GM21423 (cell line): ENCODE measurements around the gene DCAF7.

Source experiments
- ATAC-seq: cut with Tn5 transposase; IDR thresholded peaks from one replicate; pipeline ENCODE4 v1.9.1; 2021; ENCODE audit warnings: mild to moderate bottlenecking, moderate library complexity; ENCODE audit not compliant: unreplicated experiment

Gene DCAF7

GRCh38 chr17:63623786-63624530, 73.7 kb downstream of the DCAF7 start:
- ATAC-seq: no peak

- ATAC-seq: no peak
Observed at GRCh38 chr17:63624531-63624880, 74.2 kb downstream of the DCAF7 start.

DNA sequence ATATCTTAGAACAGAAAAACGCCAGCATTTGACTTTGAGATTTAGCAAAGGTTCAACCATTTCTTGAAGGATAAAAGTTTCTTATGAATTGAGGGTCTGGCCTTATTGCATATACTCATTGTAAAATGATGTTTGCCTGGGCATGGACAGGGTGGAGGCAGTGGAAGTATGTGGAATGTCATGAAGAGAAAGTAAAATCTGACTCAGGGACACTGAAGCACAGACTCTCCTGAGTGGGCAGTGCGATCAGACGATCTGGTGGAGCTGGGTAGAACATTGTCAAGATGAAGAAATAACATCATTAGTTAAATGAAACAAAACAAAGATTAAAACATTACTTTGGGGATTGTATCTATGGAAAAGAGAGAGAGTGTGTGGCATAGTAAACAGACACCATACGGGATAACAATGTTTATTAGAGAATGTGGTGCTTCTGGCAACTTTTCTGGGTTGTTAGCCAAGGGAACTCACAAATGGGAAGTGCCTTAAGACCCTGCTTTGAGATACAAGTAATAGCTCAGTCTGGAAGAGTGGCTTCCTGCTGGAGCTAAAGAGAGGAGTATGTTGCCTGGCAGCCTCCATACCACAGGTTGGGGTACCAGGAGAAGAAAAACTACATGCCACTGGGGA, 76.4 kb downstream of the DCAF7 start:
- no peak for ATAC-seq

GRCh38 chr17:63629627-63630026, 79.3 kb downstream of the DCAF7 start:
- no peak for ATAC-seq

- no peak for ATAC-seq
Observed at GRCh38 chr17:63631062-63631461, 80.8 kb downstream of the DCAF7 start.

- ATAC-seq: no peak
Observed at GRCh38 chr17:63631626-63632025, 81.3 kb downstream of the DCAF7 start.

GRCh38 chr17:63633742-63634141, 83.5 kb downstream of the DCAF7 start:
- no peak for ATAC-seq

- ATAC-seq: no peak
Observed at GRCh38 chr17:63634163-63634562, 83.9 kb downstream of the DCAF7 start.

GRCh38 chr17:63634816-63635215, 84.5 kb downstream of the DCAF7 start:
- ATAC-seq: no peak

DNA sequence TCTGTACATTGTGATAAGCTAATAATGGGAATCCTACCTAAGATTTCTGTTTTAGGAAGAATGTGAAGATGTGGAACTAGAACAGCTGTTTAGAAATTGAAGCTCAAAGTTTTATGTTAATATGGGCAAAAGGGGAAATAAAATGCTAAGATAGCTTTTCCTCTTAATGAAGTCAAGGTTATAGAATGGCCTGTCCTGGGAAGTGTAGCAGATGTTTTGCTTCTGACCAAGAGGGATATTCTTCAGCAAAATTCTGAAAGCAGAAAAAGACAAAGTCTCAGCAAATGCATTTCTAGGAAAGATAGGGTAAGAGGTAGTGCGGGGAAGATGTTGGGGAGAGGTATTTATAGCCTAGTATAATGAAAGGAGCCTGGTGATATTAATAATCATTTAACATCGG, 85.0 kb downstream of the DCAF7 start:
- no peak for ATAC-seq

DNA sequence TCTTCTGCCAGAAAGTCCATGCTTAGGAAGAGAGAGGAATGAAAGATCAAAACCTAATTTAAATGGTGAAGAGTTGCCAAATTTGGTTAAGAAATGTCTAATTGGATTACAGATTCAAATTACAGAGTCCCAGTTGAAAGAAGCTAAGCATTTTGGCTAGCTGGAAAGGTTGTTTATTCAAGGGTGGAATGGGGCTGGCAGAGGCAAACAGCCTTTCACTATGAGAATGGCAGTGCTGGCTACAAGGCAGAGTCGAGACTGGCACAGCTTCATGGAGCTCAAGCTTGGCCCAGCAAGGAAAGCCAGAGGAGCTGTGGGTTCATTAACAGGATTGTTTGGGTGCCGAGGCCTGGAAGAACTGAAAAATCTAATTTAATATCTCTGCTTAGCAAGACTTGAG, 85.5 kb downstream of the DCAF7 start:
- ATAC-seq: no peak

GRCh38 chr17:63639125-63639524, 88.8 kb downstream of the DCAF7 start:
- ATAC-seq: no peak

- no peak for ATAC-seq
Observed at GRCh38 chr17:63640038-63640437, 89.8 kb downstream of the DCAF7 start.

DNA sequence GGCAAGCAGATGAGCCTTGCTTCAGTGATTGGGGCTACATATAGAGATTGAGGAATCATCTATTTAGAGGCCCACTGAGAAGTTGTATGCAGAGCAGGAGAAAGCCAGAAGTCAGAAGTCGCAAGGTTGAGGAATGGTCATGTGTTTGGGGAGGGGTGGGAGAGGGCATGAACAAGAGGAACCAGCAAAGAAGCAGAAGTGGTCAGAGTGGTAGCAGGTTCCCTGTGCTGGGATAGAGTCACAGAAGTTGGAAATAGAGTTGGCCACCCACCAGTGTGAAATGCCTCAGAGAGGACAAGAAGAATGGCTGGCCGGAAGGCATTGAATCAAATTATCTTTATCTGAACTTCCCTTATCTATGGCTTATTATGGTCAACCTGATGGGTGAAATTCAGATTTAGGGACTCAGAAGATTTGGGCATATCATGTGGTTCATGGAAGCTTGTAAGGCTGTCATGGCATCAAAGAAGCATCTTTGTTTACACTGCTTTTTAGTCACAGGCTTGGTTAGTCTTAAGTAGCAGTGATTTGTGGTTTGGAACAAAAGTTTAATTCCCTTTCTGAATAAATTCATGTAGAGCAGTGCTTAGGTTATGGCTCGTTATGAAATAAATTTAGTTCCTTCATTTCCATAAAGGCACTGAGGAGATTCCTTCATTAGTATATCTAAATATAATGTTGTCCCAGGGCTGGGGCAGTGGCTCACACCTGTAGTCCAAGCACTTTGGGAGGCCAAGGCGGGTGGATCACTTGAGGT, 91.6 kb downstream of the DCAF7 start:
- ATAC-seq: no peak
